Measurements from ENCODE around the gene RING1.
"Not testable (repeated sequence)": the region's sequence is repeated elsewhere in the genome, so short reads cannot be mapped to it uniquely, and the experiment has no call there.

The RING1 gene

DNA sequence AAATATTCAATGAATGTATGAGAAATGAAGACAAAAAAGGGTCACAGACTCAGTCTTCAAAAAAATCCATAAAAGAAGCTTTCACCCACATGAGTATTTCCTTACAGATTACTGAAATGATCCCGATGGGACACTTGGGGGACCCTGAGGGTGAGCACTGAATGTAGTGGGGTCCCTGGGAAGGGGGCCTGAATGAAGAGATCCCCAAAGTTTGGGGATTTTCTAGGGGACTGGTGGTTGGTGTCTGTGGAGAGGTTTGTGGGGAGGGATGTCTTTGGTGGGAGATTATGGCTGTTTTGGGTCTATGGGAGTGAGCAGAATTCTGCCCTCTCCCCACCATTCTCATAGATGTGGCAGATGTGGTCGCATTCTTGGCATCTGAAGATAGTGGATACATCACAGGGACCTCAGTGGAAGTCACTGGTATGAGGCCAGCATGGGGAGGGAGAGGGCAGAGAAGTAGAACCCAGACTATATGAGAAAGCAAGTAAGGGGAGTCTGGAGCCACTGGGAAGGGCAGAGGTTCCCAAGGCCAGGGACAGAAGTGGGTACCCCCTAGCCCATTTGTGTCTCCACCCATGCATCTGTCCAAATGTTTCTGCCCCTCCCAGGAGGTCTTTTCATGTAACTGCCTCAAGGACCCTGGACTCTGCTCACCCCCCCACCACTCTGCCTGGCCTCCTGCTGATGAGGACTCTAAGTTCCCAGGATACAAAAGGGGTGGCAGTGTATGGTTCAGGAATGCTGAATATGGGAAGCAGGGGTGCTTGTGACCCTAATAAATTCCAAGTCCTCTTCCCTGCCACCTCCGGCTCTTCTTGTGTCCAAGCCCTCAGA, 2.1 kb upstream of the RING1 start:
- no peak for DNase-seq (ENCODE audit: low spot score)

DNA sequence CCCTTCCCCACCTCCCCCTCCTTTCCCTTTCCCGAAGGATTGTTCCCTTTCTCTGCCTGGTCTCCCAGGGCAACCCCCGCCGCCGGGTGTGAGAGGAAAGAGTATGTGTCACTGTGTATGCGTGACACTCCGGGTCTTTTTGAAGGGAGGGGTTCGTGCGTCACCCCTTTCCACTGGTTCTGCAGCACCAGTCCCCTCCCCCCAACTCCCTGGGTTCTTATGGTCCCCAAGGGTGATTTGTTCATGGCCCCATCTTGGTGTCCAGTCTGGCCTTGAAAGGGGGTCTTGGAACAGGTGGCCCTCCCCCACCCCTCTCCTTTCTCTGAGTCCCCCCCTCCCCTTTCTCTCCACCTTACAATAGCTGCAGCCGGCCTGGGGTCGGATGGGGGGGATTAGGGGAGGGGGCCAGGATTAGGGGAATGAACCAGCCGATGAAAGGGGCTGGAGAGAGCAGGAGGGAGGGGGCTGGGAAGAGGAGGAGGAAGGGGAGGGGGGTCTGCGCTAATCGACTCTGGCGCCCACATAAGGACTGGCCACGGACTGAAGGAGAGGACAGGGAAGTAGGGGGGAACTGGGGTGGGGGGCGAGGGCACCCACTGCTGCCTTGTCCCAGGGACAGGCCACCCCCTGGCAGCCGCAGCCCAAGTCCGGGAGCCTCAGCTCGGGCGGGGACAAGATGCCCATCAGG, 1.3 kb upstream of the RING1 start:
- no peak for DNase-seq (ENCODE audit: low spot score)

DNA sequence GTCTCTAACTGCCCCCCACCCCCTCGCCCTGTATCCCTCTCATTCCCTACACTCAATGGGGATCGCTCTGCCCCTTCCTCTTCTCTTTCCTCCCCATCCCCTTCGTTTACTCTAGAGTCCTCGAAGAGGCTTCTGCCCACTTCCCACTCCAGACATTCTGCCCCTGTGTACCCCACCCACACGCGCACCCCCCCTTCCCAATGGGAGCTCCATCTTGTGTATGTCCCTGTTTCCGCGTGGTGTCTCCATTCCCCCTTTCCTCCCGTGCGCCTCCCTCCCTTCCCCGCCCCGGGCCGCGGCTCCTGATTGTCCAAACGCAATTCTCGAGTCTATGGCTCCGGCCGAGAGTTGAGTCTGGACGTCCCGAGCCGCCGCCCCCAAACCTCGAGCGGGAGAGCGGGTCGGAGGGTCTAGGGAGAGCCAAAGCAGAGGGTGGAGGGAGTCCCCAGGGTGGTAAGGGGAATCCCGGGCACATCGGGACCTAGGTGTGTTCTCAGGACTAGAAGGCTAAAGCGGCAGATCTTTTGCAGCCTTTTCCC, 679 bp upstream of the RING1 start:
- DNase-seq (ENCODE audit: low spot score), result no peak

GRCh38 chr6:33209856-33210255, 1.6 kb downstream of the RING1 start:
- DNase-seq (ENCODE audit: low spot score), result no peak

- no peak for DNase-seq (ENCODE audit: low spot score)
Observed at GRCh38 chr6:33211136-33211535, 2.8 kb downstream of the RING1 start.

DNA sequence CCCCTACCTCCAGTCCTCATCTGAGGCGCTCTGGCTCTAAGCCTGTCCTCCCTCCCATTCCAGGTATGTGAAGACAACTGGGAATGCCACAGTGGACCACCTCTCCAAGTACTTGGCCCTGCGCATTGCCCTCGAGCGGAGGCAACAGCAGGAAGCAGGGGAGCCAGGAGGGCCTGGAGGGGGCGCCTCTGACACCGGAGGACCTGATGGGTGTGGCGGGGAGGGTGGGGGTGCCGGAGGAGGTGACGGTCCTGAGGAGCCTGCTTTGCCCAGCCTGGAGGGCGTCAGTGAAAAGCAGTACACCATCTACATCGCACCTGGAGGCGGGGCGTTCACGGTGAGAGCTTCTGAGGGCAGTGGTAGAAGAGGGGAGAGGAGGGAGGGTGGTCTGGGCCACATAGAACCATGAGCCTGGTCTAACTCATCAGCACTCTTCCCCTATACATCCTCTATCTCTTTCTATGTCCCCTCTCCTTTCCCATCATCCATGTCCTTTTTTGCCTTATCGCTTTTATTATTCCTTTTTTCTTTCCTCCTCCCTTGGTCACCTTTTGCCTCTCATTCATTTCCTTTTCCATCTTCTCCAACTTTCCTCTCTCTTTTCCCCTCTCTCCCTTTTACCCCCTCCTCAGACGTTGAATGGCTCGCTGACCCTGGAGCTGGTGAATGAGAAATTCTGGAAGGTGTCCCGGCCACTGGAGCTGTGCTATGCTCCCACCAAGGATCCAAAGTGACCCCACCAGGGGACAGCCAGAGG, 3.5 kb downstream of the RING1 start:
- no peak for DNase-seq (ENCODE audit: low spot score)

DNA sequence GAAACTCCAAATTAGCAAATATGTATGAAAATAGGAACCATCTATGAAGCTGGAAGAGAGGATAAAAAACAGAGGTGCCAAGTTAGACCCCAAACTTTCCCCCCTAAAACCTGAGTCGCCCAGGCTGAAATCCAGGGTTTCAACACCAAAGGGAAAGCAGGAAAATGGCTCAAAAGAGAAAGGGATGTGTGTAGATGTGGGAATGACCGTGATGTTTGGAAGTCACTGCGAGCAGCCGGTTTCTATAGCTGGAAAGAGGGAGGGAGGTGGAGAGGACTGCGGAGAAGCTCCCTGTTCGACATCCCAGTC, 4.5 kb downstream of the RING1 start:
- no peak for DNase-seq (ENCODE audit: low spot score)

DNA sequence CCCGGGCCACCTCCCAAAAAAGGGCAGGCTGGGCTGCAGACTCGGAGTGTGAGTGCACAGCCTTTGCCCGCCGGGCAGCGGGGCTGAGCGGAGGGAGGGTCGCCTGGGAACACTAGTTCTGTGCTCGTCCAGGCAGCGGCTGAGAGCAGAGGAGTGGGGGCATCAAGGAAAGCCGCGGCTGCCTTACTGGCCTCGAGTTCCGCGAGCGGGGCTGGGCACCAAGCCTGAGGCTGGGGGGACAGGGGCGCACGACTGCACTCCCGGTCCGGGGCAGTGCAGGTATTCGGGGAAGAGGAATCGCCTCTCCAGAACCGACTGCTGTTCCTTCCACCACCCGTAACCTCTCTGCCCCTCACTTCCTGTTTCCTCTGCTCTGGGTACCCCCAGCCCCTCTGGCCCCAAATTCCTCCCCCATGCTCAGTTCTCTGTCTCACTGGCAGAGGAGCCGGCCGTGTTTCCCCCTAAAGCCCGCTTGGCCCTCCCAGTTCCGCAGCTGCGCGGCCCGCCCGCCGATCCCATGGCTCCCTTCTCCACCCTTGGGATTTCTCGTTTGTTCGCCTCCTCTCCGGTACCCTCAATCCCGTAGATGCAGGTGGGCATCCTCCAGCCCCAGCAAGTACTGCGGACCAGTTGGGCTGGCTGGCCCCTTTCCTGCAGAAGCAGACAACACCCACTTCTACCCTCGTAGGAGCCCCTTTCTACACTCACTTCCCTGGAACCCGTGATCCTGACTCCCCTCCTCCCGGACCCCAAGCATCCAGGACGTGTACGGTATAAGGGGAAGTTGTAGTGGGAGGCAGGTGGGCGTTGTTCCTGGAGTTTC, 5.1 kb downstream of the RING1 start:
- DNase-seq (ENCODE audit: low spot score), result no peak

DNA sequence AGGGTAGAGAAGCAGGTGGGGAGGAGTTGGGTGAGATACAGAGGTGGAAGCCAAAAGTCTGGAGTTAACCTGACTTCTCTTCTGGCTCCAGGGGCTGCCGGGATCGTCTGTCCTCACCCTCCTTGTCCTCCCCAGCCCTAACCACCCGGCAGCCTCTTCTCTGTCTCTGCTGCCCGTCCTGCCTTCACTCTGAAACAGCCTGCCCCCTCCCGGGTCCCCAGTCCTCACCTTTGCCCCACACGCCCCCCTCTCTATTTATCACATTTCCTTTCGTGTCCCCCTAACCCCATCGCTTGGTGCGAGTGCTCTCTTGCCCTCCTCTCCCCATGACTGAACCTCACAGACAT, 5.7 kb downstream of the RING1 start:
- no peak for DNase-seq (ENCODE audit: low spot score)

DNA sequence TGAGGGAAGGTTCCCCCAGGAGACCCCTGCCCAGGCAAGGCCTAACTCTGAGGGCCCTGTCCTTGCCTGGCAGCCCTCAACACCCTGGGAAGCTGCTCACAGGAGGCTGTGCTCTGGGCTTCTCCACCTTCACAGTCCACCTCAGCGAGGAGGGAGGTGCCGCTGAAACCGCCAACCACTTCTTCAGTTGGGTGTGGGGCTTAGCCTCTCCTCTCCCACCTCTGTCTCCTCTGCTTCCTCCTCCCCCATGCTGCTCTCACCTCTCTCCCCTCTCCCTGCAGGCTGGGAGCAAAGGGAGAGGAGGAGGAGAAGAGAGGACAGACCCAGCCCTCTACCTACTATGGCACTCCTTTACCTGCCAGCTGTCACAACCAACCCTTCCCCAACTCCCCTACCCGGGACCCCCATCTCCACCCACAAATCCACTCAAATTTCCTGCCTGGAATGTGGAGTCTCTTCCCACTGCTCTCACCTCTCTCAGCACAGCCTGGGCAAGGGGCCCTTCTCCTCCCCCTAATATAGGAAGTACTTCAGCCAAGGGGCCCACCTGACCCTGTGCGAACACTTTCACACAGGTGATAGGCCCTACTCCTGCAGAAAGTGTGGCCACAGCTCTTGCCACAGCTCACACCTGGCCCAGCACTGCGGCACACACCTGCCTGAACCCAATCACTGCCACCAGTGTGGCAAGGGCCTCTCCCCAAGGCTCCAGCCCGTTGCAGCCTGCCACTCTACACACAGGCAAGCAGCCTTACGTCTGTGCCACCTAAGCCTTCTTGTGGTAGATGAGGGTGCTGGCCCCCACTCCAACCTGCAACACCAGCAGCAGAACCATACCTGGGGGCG, 7.2 kb downstream of the RING1 start:
- DNase-seq (ENCODE audit: low spot score), result no peak

DNA sequence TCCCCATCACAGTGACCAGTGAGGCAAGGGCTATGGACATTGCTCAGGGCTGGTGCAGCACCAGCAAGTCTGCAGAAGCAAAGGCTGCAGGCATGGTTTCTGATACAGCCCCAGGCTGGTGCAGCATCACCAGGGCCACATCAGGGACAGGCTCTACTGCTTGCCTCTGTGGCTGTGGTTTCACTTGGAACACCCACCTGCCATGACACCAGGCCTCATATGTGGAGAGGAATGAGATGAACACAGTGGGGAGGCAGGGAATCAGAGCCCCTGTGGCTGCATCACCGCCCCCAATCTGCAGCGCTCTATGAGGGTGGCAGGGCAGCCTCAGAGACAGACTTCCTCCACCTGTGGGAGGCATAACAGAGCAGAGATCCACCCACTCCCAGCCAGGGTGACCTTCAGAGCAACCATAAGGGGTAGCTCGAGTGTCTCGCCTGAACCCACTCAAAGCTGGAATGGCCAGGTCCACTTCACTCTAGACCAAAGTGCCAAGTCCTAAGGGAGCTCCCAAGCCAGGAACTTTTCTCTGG, 7.9 kb downstream of the RING1 start:
- DNase-seq (ENCODE audit: low spot score), result no peak

DNA sequence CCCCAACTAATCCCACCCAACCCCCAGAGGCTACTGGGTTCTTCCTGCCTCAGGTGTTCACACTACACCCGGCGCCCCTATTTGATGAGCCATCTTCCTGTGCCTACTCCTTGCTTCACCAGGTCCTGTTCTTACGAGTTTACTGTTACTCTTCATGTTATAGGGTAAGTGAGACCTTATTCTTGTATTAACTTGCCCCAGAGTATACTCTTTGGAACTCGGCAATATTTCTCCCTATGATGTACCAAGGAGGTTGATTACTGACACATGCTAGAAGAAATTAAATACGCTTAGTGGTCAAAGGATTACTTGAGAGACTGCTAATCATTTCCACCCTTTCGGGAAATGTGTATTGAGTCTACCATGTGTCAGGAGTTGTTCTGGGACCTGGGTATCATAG, 8.9 kb downstream of the RING1 start:
- DNase-seq (ENCODE audit: low spot score), result no peak

DNA sequence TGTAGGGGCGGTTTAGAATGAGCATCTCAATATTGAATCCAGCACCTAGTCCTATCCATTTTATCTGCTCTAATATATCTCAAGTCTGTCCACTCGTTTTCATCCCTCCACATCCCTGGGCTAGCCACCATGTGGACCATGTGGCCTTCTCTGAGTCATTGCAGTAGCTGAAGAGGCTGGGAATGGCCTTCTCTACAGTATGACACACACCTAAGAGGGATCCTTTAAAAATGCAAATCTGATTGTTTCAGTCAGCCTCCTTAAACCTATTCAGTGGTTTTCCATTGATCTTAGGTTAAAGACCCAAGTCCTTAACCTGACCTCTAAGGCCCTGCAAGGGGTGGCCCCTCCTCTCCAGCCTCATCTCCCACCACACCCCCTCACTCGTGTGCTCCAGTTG, 9.4 kb downstream of the RING1 start:
- DNase-seq (ENCODE audit: low spot score), result no peak

GRCh38 chr6:33226503-33227120, 18.3 kb downstream of the RING1 start:
- DNase-seq (ENCODE audit: low spot score), result not testable (repeated sequence)

DNA sequence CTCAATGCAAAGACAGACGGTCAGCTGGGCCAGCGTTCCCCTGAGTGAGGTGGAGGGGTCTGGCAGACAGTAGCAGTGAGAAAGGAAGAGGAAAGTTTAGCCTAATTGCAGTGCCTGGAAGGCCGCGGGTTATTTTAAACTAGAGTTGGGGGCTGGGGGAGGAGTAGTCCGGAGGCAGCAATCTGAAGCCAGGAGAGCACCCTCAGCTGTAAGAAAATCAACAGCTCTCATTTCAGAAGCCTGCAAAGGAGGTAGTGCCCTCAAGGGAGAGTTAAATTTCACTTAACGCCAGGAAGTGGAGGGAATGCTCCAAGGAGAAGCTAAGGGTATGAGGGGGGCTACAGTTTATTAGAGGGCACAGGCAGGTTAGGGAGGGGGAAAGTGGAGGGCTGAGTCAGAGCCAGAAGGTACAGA, 26.9 kb downstream of the RING1 start:
- DNase-seq (ENCODE audit: low spot score), result no peak

- no peak for DNase-seq (ENCODE audit: low spot score)
Observed at GRCh38 chr6:33236328-33236727, 28.0 kb downstream of the RING1 start.

GRCh38 chr6:33236852-33237251, 28.6 kb downstream of the RING1 start:
- no peak for DNase-seq (ENCODE audit: low spot score)

- DNase-seq (ENCODE audit: low spot score), result no peak
Observed at GRCh38 chr6:33237741-33238140, 29.4 kb downstream of the RING1 start.

- DNase-seq (ENCODE audit: low spot score), result no peak
Observed at GRCh38 chr6:33241968-33242367, 33.7 kb downstream of the RING1 start.

DNA sequence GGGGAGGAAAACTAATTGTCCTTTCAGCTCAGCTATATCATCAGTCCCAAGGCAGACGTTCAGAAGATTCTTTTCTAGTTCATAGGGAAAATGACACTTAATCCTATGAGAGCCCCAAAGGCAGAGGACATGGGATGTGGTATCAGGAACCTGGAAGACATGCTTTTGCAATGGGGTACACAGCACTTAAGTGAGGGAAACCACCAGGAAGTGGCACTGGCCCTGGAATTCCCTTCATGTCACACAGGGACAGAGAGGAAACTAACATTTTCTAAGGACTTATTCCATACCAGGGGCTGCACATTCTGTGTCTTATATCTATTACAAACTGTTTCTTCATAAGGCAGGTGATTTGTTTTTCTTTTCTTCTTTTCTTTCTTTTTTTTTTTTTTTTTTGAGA, 35.2 kb downstream of the RING1 start:
- no peak for DNase-seq (ENCODE audit: low spot score)

Measured in putamen (tissue), 1 donor.